ENCODE data around the gene ARMC2. TPM values are rescaled to one million over a fixed set of nuclear protein-coding genes. Genes with fewer than 3 reads are reported as not detected.
A peak's percentile ranks its signal among the peaks of the same experiment; 100 is the strongest.

ARMC2 gene, protein sequence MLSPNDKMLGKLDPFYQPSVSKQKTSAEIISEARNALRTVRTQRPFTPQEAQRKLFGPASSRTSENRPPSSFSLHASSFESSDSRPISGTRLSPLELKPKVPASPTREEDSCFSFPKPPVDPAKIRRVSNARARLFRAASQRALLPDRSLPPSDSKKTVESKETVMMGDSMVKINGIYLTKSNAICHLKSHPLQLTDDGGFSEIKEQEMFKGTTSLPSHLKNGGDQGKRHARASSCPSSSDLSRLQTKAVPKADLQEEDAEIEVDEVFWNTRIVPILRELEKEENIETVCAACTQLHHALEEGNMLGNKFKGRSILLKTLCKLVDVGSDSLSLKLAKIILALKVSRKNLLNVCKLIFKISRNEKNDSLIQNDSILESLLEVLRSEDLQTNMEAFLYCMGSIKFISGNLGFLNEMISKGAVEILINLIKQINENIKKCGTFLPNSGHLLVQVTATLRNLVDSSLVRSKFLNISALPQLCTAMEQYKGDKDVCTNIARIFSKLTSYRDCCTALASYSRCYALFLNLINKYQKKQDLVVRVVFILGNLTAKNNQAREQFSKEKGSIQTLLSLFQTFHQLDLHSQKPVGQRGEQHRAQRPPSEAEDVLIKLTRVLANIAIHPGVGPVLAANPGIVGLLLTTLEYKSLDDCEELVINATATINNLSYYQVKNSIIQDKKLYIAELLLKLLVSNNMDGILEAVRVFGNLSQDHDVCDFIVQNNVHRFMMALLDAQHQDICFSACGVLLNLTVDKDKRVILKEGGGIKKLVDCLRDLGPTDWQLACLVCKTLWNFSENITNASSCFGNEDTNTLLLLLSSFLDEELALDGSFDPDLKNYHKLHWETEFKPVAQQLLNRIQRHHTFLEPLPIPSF
- 3.6 TPM for total RNA-seq (2013)
- 1 to 10 TPM; 1.7 to 7.4 (median 3.5) TPM for polyA plus RNA-seq
- polyA minus RNA-seq, result 0.28 and 0.64 TPM in 2 replicates
- total RNA-seq, result 0.50 to 6.8 (median 3.2) reads per million in 11 experiments

DNA sequence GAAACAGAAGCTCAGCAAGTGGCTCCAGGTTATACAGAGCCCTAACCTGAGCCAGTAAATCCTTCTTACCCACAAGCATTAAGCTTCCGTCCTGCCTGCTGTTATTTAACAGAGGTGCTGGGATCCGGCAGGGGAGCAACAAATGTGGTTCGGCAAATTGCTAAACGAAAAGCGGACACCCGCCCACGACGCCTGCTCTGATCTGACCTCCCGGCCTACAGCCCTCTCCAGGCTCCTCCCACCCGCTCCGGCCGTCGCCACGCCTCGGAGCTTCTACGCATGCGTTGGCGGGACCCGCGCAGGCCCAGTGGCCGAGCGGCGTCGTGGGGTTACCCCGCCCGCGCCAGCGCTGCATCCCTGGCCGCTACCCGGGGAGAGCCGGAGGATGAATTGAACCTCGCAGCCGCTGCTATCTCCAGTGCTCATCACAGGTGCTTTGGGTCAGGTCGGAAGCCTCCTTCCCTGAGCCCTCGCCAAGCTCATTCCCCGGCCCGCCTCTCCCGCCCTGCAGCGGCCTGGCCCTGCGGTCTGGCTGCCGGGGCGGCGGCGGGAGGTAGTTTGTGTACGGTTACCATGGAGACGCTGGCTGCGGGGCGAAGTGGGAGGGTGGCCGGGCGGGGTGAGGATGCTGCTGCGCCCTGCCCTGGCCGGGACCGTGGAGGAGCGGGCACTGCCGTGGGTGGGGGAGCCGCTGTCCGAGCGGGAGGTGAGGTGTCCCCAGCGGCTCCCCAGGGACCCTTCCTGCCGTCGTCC lies at the start of gene ARMC2:
Gene ARMC2 (plus strand): TSS at position 307 of the 753 bp plus-strand sequence. CDS start 5,846 bp downstream, outside the sequence.
- TF ChIP-seq, protein P1, sequence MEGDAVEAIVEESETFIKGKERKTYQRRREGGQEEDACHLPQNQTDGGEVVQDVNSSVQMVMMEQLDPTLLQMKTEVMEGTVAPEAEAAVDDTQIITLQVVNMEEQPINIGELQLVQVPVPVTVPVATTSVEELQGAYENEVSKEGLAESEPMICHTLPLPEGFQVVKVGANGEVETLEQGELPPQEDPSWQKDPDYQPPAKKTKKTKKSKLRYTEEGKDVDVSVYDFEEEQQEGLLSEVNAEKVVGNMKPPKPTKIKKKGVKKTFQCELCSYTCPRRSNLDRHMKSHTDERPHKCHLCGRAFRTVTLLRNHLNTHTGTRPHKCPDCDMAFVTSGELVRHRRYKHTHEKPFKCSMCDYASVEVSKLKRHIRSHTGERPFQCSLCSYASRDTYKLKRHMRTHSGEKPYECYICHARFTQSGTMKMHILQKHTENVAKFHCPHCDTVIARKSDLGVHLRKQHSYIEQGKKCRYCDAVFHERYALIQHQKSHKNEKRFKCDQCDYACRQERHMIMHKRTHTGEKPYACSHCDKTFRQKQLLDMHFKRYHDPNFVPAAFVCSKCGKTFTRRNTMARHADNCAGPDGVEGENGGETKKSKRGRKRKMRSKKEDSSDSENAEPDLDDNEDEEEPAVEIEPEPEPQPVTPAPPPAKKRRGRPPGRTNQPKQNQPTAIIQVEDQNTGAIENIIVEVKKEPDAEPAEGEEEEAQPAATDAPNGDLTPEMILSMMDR (IDR thresholded peaks at IDR 0.05), result no peak
- Histone ChIP-seq H4K20me1 (ENCODE audit: insufficient read depth, low read length) (no peaks in the 10 kb centered on the region), H3K9me3 (replicated peaks in 1 of 2; ENCODE audit: control insufficient read depth in 1 of 2, insufficient read depth in 1 of 2, low read length in 2 of 2) (no peaks in the 10 kb centered on the region), H3K27me3 (ENCODE audit: control insufficient read depth in 2 of 2, insufficient read depth in 2 of 2, low read length in 2 of 2) (no peaks in the 10 kb centered on the region), H3K4me2 (replicated peaks; ENCODE audit: extremely low read depth, low read length, poor library complexity, severe bottlenecking) (peak within 1 kb of the TSS; percentile 91), H3K4me1 (ENCODE audit: control insufficient read depth in 1 of 2, insufficient read depth in 2 of 2, low read length in 2 of 2) (peaks cover 42 to 57% of the 10 kb centered on the region in 2 donors), H2AFZ (ENCODE audit: insufficient read depth, low read depth, low read length, poor library complexity, severe bottlenecking) (peak within 1 kb of the TSS; percentile 87), H3K36me3 (replicated peaks in 1 of 2; ENCODE audit: control insufficient read depth in 1 of 2, insufficient read depth in 2 of 2, low read length in 2 of 2) (no peaks in the 10 kb centered on the region), H3K79me2 (ENCODE audit: insufficient read depth, low read length) (peaks cover 11% of the 10 kb centered on the region), H3K4me3 (replicated peaks in 1 of 3; ENCODE audit: low read depth in 2 of 3, low read length in 3 of 3) (peak within 1 kb of the TSS; percentile 58 to 82 (median 68)), H3K9ac (ENCODE audit: insufficient read depth, low read length, poor library complexity, severe bottlenecking) (peak within 1 kb of the TSS; percentile 67), H3K27ac (ENCODE audit: low read depth in 1 of 2, low read length in 2 of 2) (peak within 1 kb of the TSS; percentile 58 to 75)
- 0% methylated on average over 56 of the region's 61 CpGs for whole genome bisulfite sequencing (ENCODE audit: insufficient coverage)
- H3K9me3 Mint-ChIP-seq, result peaks cover 0 to under 1% (median 0%) of the 10 kb centered on the region in 7 donors
- intact Hi-C loops (cut with micrococcal nuclease), result loop anchor here in 1 of 2 donors (5.0 kb wide), 1 partner anchor 44 kb away; no protein-coding TSS in a partner anchor
- peak; percentile 87 to 92 (median 88) for DNase-seq
- no peaks in the 10 kb centered on the region for H3K36me3 Mint-ChIP-seq
- H3K4me3 Mint-ChIP-seq, result peak within 1 kb of the TSS; percentile 82 to 89
- H3K4me1 Mint-ChIP-seq, result peaks cover 51% of the 10 kb centered on the region
- peaks cover 0 to 3% (median 0%) of the 10 kb centered on the region in 3 donors for H3K27me3 Mint-ChIP-seq (ENCODE audit: low read depth in 3 of 3)
- H3K27ac Mint-ChIP-seq, result peak within 1 kb of the TSS; percentile 83 to 94 (median 88)

Measured in CD14-positive monocyte (primary cell).